Mesendoderm (in vitro differentiated cells): ENCODE results near the gene LRP11.
A peak's percentile ranks its signal among the peaks of the same experiment; 100 is the strongest.

Source experiments
- DNase-seq: peaks from one replicate; pipeline ENCODE4 v3.0.0; 2013
- H2AK5ac ChIP-seq: 2 replicates; pipeline ENCODE4 v1.6.1; 2013; ENCODE audit warnings: low read length, inconsistent platforms
- H2BK120ac ChIP-seq: 2 replicates; pipeline ENCODE4 v1.6.1; 2013; ENCODE audit warnings: low read depth, mild to moderate bottlenecking, low read length, moderate library complexity, mixed read lengths
- H2BK15ac ChIP-seq: replicated peaks from 2 replicates; pipeline ENCODE4 v1.6.1; 2013; ENCODE audit warnings: low read depth, mild to moderate bottlenecking, moderate library complexity
- H2BK5ac ChIP-seq: 2 replicates; pipeline ENCODE4 v1.6.1; 2013; ENCODE audit warnings: low read length, inconsistent platforms
- H3K18ac ChIP-seq: 2 replicates; pipeline ENCODE4 v1.6.1; 2013; ENCODE audit warnings: mild to moderate bottlenecking, low read length, mixed read lengths
- H3K23ac ChIP-seq: one replicate; pipeline ENCODE4 v1.6.1; 2013; ENCODE audit warnings: low read length
- H3K27ac ChIP-seq: 2 replicates; pipeline ENCODE4 v1.5.1; 2013; ENCODE audit warnings: low read depth, mild to moderate bottlenecking, inconsistent platforms, low read length, moderate library complexity
- H3K27me3 ChIP-seq: 2 replicates; pipeline ENCODE4 v1.6.1; 2013; ENCODE audit warnings: low read length, control low read depth, mild to moderate bottlenecking, inconsistent platforms; ENCODE audit not compliant: insufficient read depth, poor library complexity
- H3K36me3 ChIP-seq: 2 replicates; pipeline ENCODE4 v1.6.1; 2013; ENCODE audit warnings: low read length, inconsistent platforms; ENCODE audit not compliant: control insufficient read depth, insufficient read depth
- H3K4ac ChIP-seq: one replicate; pipeline ENCODE4 v1.6.1; 2013; ENCODE audit warnings: low read depth, mild to moderate bottlenecking, low read length, moderate library complexity
- H3K4me1 ChIP-seq: 2 replicates; pipeline ENCODE4 v1.6.1; 2013; ENCODE audit warnings: low read depth, low read length, inconsistent platforms; ENCODE audit not compliant: control insufficient read depth
- H3K4me2 ChIP-seq: 2 replicates; pipeline ENCODE4 v1.6.1; 2013; ENCODE audit warnings: low read length
- H3K4me3 ChIP-seq: 2 replicates; pipeline ENCODE4 v1.5.1; 2013; ENCODE audit warnings: mild to moderate bottlenecking, low read length
- H3K56ac ChIP-seq: one replicate; pipeline ENCODE4 v1.6.1; 2013; ENCODE audit warnings: low read length
- H3K79me1 ChIP-seq: 2 replicates; pipeline ENCODE4 v1.6.1; 2013; ENCODE audit warnings: low read length, inconsistent platforms
- H3K79me2 ChIP-seq: 2 replicates; pipeline ENCODE4 v1.6.1; 2013; ENCODE audit warnings: mild to moderate bottlenecking, low read length; ENCODE audit not compliant: control insufficient read depth, insufficient read depth
- H3K9ac ChIP-seq: 2 replicates; pipeline ENCODE4 v1.6.1; 2013; ENCODE audit warnings: low read length, inconsistent platforms
- H4K5ac ChIP-seq: one replicate; pipeline ENCODE4 v1.6.1; 2013; ENCODE audit warnings: low read length
- H4K8ac ChIP-seq: one replicate; pipeline ENCODE4 v1.6.1; 2013; ENCODE audit warnings: low read depth, mild to moderate bottlenecking, control low read depth, low read length, moderate library complexity
- WGBS: extraction: QIAGEN DNeasy Blood & Tissue Kit; methylation state at CpG from one replicate; pipeline ENCODE4 v1.1.7; 2013; ENCODE audit warnings: low lambda C conversion rate, missing lambda C conversion rate; ENCODE audit not compliant: insufficient coverage; ENCODE audit errors: extremely low coverage; 5-methylcytosine and 5-hydroxymethylcytosine counted together

LRP11 gene

DNA sequence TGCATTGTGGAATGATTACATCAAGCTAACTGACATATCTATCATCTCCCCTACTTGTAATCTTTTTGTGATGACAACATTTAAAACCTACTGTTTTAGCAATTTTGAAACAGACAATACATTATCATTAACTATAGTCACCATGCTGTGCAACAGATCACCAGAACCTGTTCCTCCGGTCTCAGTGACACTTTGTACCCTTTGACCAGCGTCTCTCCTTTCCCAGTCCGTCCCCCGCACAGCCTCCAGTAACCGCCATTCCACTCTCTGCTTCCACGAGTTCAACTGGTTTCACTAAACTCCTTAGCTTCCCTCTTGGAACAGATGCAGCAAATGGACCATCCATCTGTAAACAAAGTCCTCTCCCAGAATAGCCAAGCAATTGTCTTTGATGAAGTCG is 21.8 kb downstream of the LRP11 start:
- H2AK5ac ChIP-seq: no peak overlapping the region
- no peak for DNase-seq
- H3K27me3 ChIP-seq: no peaks in the 10 kb centered on the region
- no peak overlapping the region for H3K4me2 ChIP-seq
- no peak overlapping the region for H2BK120ac ChIP-seq
- no peak overlapping the region for H3K27ac ChIP-seq
- H2BK5ac ChIP-seq: no peak overlapping the region
- no peak overlapping the region for H3K4me3 ChIP-seq
- H3K18ac ChIP-seq: no peak overlapping the region
- H3K79me2 ChIP-seq: no peaks in the 10 kb centered on the region
- H2BK15ac ChIP-seq: no peak overlapping the region
- no peak overlapping the region for H3K23ac ChIP-seq
- no peak overlapping the region for H3K4ac ChIP-seq
- no peaks in the 10 kb centered on the region for H3K36me3 ChIP-seq
- H3K79me1 ChIP-seq: no peaks in the 10 kb centered on the region
- no peak overlapping the region for H3K9ac ChIP-seq
- WGBS: no CpG with 5 or more reads among the region's 7 CpGs
- no peak overlapping the region for H3K56ac ChIP-seq
- H4K5ac ChIP-seq: no peak overlapping the region
- H3K4me1 ChIP-seq: peaks cover 9% of the 10 kb centered on the region
- H4K8ac ChIP-seq: no peak overlapping the region

DNA sequence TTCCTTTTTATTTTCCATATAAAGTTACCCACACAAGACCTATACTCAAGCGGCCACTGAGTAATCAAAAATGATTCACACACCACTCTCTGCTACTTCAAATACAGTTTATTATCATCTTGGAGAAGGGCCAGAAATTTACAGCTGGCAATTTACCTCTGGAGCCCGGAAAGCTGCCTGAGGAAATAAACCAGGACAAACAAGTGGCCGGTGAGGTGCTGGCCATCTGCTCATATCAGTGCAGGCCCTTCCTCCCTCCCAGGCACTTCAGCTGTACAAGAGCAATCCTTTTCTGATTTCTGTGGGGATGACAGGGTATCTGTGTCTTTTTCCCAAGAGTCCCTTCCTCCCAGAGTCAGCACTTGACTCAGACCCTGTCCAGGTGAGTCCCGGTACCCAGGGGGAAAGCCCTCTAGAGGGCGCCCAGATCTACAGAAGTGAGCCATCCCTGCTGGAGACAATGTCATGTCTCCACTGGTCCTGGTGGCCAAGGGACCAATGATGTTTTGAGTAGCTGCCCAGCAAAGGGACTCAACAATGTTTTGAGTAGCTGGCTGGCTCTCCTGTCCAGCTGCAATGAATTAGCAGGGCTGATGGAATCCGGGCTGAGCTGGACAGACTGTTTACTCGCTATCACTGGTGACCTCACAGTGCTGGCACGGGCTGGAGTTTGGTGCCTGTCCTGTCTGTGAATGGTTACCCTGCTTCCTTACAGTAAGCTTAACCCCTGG is 23.6 kb downstream of the LRP11 start:
- Histone ChIP-seq H3K18ac (no peak overlapping the region), H3K36me3 (no peaks in the 10 kb centered on the region), H3K79me1 (no peaks in the 10 kb centered on the region), H3K4me2 (no peak overlapping the region), H3K4me1 (peaks cover 3% of the 10 kb centered on the region), H3K79me2 (no peaks in the 10 kb centered on the region), H3K9ac (no peak overlapping the region), H3K4me3 (no peak overlapping the region), H3K56ac (no peak overlapping the region), H2BK120ac (no peak overlapping the region), H2BK15ac (no peak overlapping the region), H3K27ac (no peak overlapping the region), H4K5ac (no peak overlapping the region), H2AK5ac (no peak overlapping the region), H2BK5ac (no peak overlapping the region), H4K8ac (no peak overlapping the region), H3K27me3 (peaks cover 1% of the 10 kb centered on the region), H3K4ac (no peak overlapping the region), H3K23ac (no peak overlapping the region)
- no CpG with 5 or more reads among the region's 8 CpGs for WGBS
- peak; percentile 81 for DNase-seq

GRCh38 chr6:149834513-149835481 is 29.4 kb downstream of the LRP11 start:
- Histone ChIP-seq H3K18ac (no peak overlapping the region), H3K79me1 (no peaks in the 10 kb centered on the region), H2BK15ac (no peak overlapping the region), H3K27me3 (peaks cover 1% of the 10 kb centered on the region), H3K4me1 (no peaks in the 10 kb centered on the region), H2AK5ac (no peak overlapping the region), H3K9ac (no peak overlapping the region), H2BK5ac (no peak overlapping the region), H3K27ac (no peak overlapping the region), H3K23ac (no peak overlapping the region), H3K79me2 (no peaks in the 10 kb centered on the region), H3K36me3 (no peaks in the 10 kb centered on the region), H3K4me3 (no peak overlapping the region), H4K8ac (no peak overlapping the region), H3K56ac (no peak overlapping the region), H4K5ac (no peak overlapping the region), H2BK120ac (no peak overlapping the region), H3K4me2 (no peak overlapping the region), H3K4ac (no peak overlapping the region)
- peak; percentile 62 for DNase-seq
- WGBS: no CpG with 5 or more reads among the region's 5 CpGs

GRCh38 chr6:149833651-149834050 is 30.5 kb downstream of the LRP11 start:
- Histone ChIP-seq H3K36me3 (no peaks in the 10 kb centered on the region), H3K4me3 (no peak overlapping the region), H4K8ac (no peak overlapping the region), H2BK5ac (no peak overlapping the region), H3K27me3 (peaks cover 1% of the 10 kb centered on the region), H3K27ac (no peak overlapping the region), H3K56ac (no peak overlapping the region), H3K9ac (no peak overlapping the region), H3K79me1 (no peaks in the 10 kb centered on the region), H3K18ac (no peak overlapping the region), H3K23ac (no peak overlapping the region), H3K4me2 (no peak overlapping the region), H3K4me1 (no peaks in the 10 kb centered on the region), H2BK15ac (no peak overlapping the region), H3K4ac (no peak overlapping the region), H4K5ac (no peak overlapping the region), H2AK5ac (no peak overlapping the region), H3K79me2 (no peaks in the 10 kb centered on the region), H2BK120ac (no peak overlapping the region)
- WGBS: no CpG with 5 or more reads among the region's 3 CpGs
- no peak for DNase-seq

DNA sequence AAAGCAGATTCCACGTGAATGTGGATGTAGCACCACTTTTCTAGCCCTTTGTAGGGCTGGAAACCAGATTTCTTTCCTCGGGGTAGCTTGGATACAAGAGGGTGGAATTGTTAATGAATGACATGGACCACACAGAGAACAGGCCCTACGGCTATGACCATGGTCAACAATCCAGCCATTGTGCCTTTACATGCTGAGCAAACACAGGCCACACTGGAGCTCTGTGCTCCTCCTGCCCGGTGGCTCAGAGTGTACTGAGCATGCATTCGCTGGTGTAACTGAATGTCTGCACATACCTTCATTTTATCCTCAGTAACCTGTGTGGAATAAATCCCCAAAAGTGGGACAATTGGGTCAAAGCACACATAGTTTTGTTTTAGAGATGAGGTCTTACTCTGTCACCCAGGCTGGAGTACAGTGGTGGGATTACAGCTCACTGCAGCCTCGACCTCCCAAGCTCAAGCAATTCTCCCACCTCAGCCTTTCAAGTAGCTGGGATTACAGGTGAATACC is 32.8 kb downstream of the LRP11 start:
- Histone ChIP-seq H4K5ac (no peak overlapping the region), H3K4me1 (no peaks in the 10 kb centered on the region), H3K9ac (no peak overlapping the region), H3K56ac (no peak overlapping the region), H3K4me2 (no peak overlapping the region), H3K79me2 (no peaks in the 10 kb centered on the region), H3K4ac (no peak overlapping the region), H3K79me1 (no peaks in the 10 kb centered on the region), H3K36me3 (no peaks in the 10 kb centered on the region), H3K4me3 (no peak overlapping the region), H3K27ac (no peak overlapping the region), H3K27me3 (peaks cover 1% of the 10 kb centered on the region), H3K18ac (no peak overlapping the region), H3K23ac (no peak overlapping the region), H4K8ac (no peak overlapping the region), H2AK5ac (no peak overlapping the region), H2BK5ac (no peak overlapping the region), H2BK120ac (no peak overlapping the region), H2BK15ac (no peak overlapping the region)
- DNase-seq: no peak
- no CpG with 5 or more reads among the region's 6 CpGs for WGBS
